OCI-M2 (cell line): ENCODE measurements around the gene HOXB6.
A peak's percentile ranks its signal among the peaks of the same experiment; 100 is the strongest.

Experiments
- DNase-seq: peaks from one replicate; lab custom pipeline; 2025; ENCODE audit not compliant: unreplicated experiment; lab: John Stamatoyannopoulos, UW

The HOXB6 gene

GRCh38 chr17:48596000-48596734 lies 8.6 kb downstream of the HOXB6 start:
- no peak for DNase-seq

GRCh38 chr17:48595278-48595999 lies 9.3 kb downstream of the HOXB6 start:
- DNase-seq, result no peak

GRCh38 chr17:48594538-48595277 lies 10.1 kb downstream of the HOXB6 start:
- no peak for DNase-seq

GRCh38 chr17:48593840-48594537 lies 10.8 kb downstream of the HOXB6 start:
- peak; percentile 47 for DNase-seq

DNA sequence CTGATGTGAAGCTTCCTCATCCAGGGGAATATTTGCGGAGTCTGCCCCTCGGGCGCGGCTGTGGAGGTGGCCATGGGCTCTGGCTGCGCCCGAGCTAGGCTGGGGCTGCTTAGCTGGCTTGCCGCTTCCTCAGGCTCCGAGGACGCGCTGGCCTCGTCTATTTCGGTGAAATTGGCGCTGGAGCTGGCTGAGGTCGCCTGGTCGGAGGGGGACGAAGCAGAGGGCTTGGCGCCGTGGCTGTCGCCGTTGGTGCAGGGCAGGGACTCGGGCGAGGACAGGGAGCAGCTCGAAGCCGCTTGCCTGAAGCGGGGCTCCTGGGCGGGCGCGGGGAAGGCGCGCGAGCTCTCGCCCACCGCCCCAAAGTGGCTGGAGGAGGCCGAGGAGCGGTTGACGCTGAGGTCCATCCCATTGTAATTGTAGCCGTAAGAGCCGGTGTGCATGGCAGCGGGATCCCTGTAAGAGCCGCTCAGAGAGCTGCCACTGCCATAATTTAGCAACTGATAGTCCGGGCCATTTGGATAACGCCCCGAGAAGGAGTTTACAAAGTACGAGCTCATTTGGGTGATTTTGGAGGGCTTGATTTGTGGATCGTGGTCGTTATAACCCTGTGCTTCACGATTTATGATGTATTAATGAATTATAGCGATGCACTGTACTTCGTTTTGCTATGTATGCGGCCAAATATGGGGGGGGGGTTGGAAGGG lies 11.5 kb downstream of the HOXB6 start, which contains the start of gene HOXB5:
HOXB5 (minus strand) TSS at position 654 of the 704 bp plus-strand sequence; CDS start at position 557, 97 bp downstream.
- DNase-seq, result no peak

GRCh38 chr17:48592577-48592976 lies 12.2 kb downstream of the HOXB6 start:
- no peak for DNase-seq

DNA sequence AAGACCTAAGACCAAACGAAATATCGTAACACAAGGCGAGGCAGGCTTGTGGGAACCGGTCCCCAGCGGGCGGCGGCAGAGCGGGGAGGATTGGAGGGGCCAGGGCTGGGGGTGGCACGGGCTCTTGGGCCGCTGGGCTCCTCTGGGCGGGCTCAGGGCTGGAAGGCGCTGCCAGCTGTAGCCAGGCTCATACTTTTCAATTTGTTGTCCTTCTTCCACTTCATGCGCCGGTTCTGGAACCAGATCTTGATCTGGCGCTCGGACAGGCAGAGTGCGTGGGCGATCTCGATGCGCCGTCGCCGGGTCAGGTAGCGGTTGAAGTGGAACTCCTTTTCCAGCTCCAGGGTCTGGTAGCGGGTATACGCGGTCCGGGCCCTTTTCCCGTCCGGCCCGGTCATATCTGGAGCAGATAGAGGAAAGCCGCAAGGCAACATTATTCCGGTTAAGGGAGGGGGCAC lies 12.7 kb downstream of the HOXB6 start:
- DNase-seq, result no peak

GRCh38 chr17:48591255-48592056 lies 13.3 kb downstream of the HOXB6 start:
- no peak for DNase-seq

GRCh38 chr17:48590607-48591161 lies 14.1 kb downstream of the HOXB6 start:
- no peak for DNase-seq

GRCh38 chr17:48589831-48590606 lies 14.8 kb downstream of the HOXB6 start, which contains the start of gene HOXB3:
Gene HOXB3, minus strand, starts transcription at chr17:48590241. Its CDS starts 37,767 bp downstream, at chr17:48552474.
- no peak for DNase-seq

DNA sequence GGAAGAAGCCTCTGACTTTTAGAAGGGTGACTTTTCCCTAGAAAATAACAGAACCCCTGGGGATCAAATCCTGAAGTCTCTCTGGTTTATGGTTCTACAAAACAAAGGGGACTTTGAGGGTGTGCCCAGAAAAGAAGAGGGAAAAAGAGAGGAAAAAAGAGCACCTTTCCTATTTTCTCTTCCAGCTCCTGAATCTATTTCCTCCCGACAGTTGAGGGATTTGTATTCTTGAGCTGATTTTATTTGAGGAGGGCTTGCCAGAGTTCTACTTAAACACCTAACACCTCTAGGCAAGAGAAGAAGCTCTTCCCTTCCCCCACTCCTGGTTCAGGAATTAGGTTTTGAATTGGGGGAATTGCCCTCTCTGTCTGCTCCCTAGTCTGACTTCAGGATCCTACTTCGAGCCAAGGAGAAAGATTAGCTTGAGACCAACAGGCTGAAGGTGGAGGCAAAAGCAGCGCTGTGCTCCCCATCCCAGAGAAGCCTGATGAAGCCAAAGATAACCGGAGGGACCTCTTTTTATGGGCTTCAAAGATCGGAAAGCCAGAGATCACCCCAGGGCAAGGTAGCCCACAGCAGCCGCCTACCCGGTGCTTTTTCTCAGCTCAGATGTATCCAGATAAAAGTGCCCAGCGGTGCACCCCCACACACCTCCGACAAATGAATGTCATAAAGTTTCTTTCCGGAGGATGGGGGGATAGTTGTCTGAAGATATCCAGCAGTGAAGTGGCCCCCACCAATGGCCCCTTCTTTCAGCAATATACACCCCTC lies 15.5 kb downstream of the HOXB6 start:
- DNase-seq, result no peak

GRCh38 chr17:48588528-48588927 lies 16.3 kb downstream of the HOXB6 start:
- no peak for DNase-seq

GRCh38 chr17:48588074-48588415 lies 16.7 kb downstream of the HOXB6 start:
- DNase-seq, result no peak

DNA sequence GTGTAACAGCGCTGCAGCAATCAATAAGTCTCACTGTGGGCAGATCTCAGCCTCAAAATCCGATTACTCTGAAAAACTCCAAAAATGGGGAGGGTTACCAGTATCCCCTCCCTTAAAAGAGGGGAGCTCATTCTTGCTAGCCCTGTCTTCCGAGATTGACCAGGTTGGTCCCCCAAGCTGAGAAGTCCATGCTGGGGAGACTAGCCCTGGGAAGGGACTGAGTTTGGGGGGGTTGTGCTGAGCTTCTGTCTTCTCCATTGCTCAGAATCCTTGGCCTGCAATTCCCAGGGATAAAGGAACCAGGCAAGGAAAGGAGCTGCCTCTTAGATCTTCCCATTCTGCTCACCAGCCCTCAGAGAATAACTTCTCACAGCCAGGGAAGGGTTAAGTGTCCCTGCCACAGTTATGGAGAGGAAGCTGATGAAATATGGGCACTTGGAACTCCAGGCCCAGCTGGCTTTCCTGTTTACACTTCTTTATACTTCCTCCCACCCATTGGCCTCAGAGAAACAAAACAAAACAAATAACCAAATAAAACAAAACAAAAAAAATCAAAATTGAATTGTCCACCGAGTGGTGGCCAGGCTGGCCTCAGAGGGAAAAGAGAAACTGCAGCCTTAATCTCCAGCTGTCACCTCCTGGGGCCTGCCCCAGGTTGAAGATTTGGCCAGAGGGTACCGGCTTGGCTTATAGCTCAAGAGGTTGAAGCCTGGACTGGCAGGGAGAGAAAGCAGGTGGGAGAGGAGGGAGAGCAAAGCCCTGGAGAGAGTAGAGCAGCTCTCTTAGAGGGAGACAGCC lies 17.3 kb downstream of the HOXB6 start:
- DNase-seq, result no peak

DNA sequence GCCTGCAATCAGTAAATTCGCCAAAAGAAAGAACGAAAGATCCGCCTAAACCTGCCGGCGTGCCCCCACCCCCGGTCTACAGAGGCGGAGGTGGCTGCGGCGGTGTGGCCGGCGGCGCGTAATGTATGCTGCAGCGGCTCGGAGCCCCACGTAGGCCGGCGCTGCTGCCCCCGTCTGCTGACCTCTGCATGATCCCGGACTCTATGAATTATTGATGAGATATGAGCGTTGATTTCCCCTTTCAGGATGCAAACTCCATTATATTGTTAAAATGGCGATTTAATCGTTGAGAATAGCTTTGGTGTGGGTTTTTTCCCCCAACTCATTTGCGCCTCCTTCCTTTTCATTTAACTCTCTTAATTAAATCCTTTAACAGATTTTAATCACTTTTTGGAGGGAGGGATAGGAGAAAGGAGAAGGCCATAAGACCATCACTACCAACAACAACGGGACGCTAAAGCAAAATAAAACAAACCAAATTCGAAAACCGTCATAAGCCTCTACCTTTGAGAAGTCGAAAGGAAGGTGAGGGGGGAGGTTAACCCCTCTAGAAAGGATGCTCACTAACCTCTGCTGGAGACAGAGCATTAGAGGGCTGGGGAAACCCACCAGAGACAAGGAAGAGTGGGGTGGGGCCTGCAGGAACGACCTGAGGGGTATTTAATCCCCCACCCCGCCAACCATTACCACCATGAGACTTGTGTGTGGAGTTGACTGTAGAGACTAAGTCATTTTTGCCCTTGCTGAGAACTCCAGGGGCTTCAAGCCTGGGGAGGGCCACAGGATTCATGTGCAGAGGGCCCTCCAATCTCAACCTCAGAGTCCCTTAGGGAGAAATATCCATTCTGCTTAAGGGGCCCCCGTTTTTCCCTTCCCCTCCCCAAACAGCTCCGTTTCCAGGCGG lies 18.2 kb downstream of the HOXB6 start:
- DNase-seq, result no peak

- DNase-seq, result no peak
Observed at GRCh38 chr17:48584223-48584741, 20.5 kb downstream of the HOXB6 start.
